K562 (cell line): Measurements from ENCODE around the gene BCKDHB. TPM values are rescaled to one million over a fixed set of nuclear protein-coding genes. Genes with fewer than 3 reads are reported as not detected.

Source experiments
- ATAC-seq: fragments of 200-7000 bp; cut with Tn5 transposase; 3 replicates; pipeline ENCODE4 v1.9.1; 2020; ENCODE audit warnings: moderate library complexity
- BruUV-seq: library from RNA; stranded (reverse); fragments of 400-500 nt; replicated peaks from 2 replicates; lab custom pipeline; 2021; lab: Mats Ljungman, UMichigan
- CTCF ChIA-PET: fragments of 300-600 bp; formaldehyde crosslinking; extraction: SDS; loops from one replicate; lab custom pipeline; 2021; ENCODE audit warnings: low intra/inter-chr PET ratio; lab: Yijun Ruan, JAX
- POLR2A ChIA-PET: fragments of 300-600, 350-650 bp; sonication (Branson Sonifier 250); formaldehyde crosslinking; extraction: SDS; loops from one replicate; lab custom pipeline; 2021; ENCODE audit warnings: antibody characterized with exemption, inconsistent platforms; lab: Yijun Ruan, JAX
- DNase-seq, 4 experiments: peaks; one replicate each; pipeline versions ENCODE4 v3.0.0 to v3.0.0-alpha.2; 2011 to 2018; ENCODE audit warnings: low spot score in 3 of 4, mixed read lengths in 3 of 4; ENCODE audit errors: extremely low read depth in 1 of 4
- FAIRE-seq: peaks from 2 replicates; lab custom pipeline; 2011; peaks lifted over from hg19 to GRCh38; lab: Jason Lieb, UNC
- H2AFZ ChIP-seq: 2 replicates; pipeline ENCODE4 v1.6.0; 2011; ENCODE audit warnings: low read depth, low read length, control low read depth, inconsistent platforms
- H3K27ac ChIP-seq: fragments of 200-600 bp; 3 replicates; pipeline ENCODE4 v1.8.0; 2011; ENCODE audit warnings: low read depth, mild to moderate bottlenecking, control low read depth, inconsistent platforms, low read length, moderate library complexity, mixed read lengths; ENCODE audit errors: extremely low read depth
- H3K27me3 ChIP-seq, 2 experiments: fragments of 300-600 bp in 1 of 2; 2 replicates in 1 of 2; 3 replicates in 1 of 2; pipeline versions ENCODE4 v1.6.0 to v1.8.0; 2011; ENCODE audit warnings: inconsistent platforms in 2 of 2, low read length in 2 of 2, mild to moderate bottlenecking in 1 of 2, mixed read lengths in 1 of 2, moderate library complexity in 1 of 2; ENCODE audit not compliant: control insufficient read depth in 2 of 2, insufficient read depth in 2 of 2
- H3K36me3 ChIP-seq: fragments of 300-600 bp; 3 replicates; pipeline ENCODE4 v1.8.0; 2011; ENCODE audit warnings: mild to moderate bottlenecking, low read length, inconsistent platforms; ENCODE audit not compliant: control insufficient read depth, insufficient read depth
- H3K4me1 ChIP-seq, 2 experiments: fragments of 200-600 bp in 1 of 2; replicated peaks in 1 of 2; 2 replicates in 1 of 2; 3 replicates in 1 of 2; pipeline versions ENCODE4 v1.5.1 to v1.8.0; 2011; ENCODE audit warnings: inconsistent platforms in 2 of 2, low read length in 2 of 2, mild to moderate bottlenecking in 1 of 2, mixed read lengths in 1 of 2, moderate library complexity in 1 of 2; ENCODE audit not compliant: control insufficient read depth in 2 of 2, insufficient read depth in 2 of 2
- H3K4me2 ChIP-seq: 2 replicates; pipeline ENCODE4 v1.6.1; 2011; ENCODE audit warnings: low read length, control low read depth, inconsistent platforms, mixed read lengths; ENCODE audit not compliant: insufficient read depth
- H3K4me3 ChIP-seq: fragments of 200-600 bp; sonication (generic), shearing (Covaris generic); 2 replicates; pipeline ENCODE4 v1.5.1; 2016; ENCODE audit warnings: control low read depth, inconsistent platforms
- H3K79me2 ChIP-seq: fragments of 200-600 bp; 3 replicates; pipeline ENCODE4 v1.8.0; 2011; ENCODE audit warnings: low read length, inconsistent platforms; ENCODE audit not compliant: control insufficient read depth, insufficient read depth
- H3K9ac ChIP-seq, 2 experiments: 2 replicates each; pipeline versions ENCODE4 v1.6.0 to v1.6.1; 2011; ENCODE audit warnings: low read depth in 2 of 2, low read length in 2 of 2, control low read depth in 1 of 2, inconsistent platforms in 1 of 2, mild to moderate bottlenecking in 1 of 2, mixed read lengths in 1 of 2; ENCODE audit not compliant: insufficient read depth in 1 of 2
- H3K9me1 ChIP-seq: one replicate; pipeline ENCODE4 v1.6.0; 2011; ENCODE audit warnings: inconsistent platforms, mild to moderate bottlenecking, low read length, moderate library complexity; ENCODE audit not compliant: control insufficient read depth, insufficient read depth
- H3K9me3 ChIP-seq: replicated peaks from 2 replicates; pipeline ENCODE4 v1.5.1; 2011; ENCODE audit warnings: low read depth, low read length, inconsistent platforms; ENCODE audit not compliant: control insufficient read depth, insufficient read depth
- H4K20me1 ChIP-seq: replicated peaks from 2 replicates; pipeline ENCODE4 v1.6.1; 2011; ENCODE audit warnings: low read length, inconsistent platforms, mixed read lengths; ENCODE audit not compliant: control insufficient read depth, insufficient read depth
- FOXK2 ChIP-seq, 2 experiments: fragments of 450-650 bp; IDR thresholded peaks in 1 of 2; conservative IDR thresholded peaks in 1 of 2; 2 replicates each; pipeline ENCODE4 v1.6.1; 2016; ENCODE audit warnings: low read depth in 2 of 2, mild to moderate bottlenecking in 1 of 2
- RAD51 ChIP-seq: fragments of 450-650 bp; IDR thresholded peaks from 2 replicates; pipeline ENCODE4 v1.7.1; 2016; ENCODE audit warnings: low read depth, mild to moderate bottlenecking, borderline replicate concordance
- TGIF2 ChIP-seq: sonication (generic); formaldehyde crosslinking; IDR thresholded peaks from 2 replicates; pipeline ENCODE4 v1.8.1; 2022; ENCODE audit warnings: mild to moderate bottlenecking, missing genetic modification reagents, moderate library complexity
- THAP12 ChIP-seq: fragments of 250-450 bp; sonication (Bioruptor Pico); IDR thresholded peaks from 2 replicates; pipeline ENCODE4 v1.9.0; 2021; ENCODE audit warnings: mild to moderate bottlenecking, inconsistent platforms
- ZC3H8 ChIP-seq: fragments of 450-650 bp; IDR thresholded peaks from 2 replicates; pipeline ENCODE4 v1.6.1; 2017
- WGBS: fragments of 100-300 bp; shearing (Covaris generic); methylation state at CpG from one replicate; pipeline ENCODE4 v1.1.6; 2016; ENCODE audit warnings: low coverage, mixed read lengths; ENCODE audit not compliant: insufficient coverage; ENCODE audit errors: missing lambda C conversion rate; 5-methylcytosine and 5-hydroxymethylcytosine counted together
- in situ Hi-C: fragments of 300-500 bp; cut with MboI; formaldehyde crosslinking; loops from 4 replicates; pipeline ENCODE4 v1.15.0; 2018; ENCODE audit warnings: inconsistent platforms, mixed read lengths
- intact Hi-C: fragments of 100-400 bp; cut with micrococcal nuclease; formaldehyde crosslinking; loops from 2 replicates; pipeline ENCODE4 v1.14.2; 2022
- polyA plus RNA-seq, 8 experiments: library from polyadenylated mRNA; depleted of rRNA in 4 of 8; stranded (reverse) in 5 of 8; unstranded in 3 of 8; fragments of >200 nt; fragmentation: Nextera tagmentation in 2 of 8; fragmentation: Illumina TruSeq in 1 of 8; extraction: Ambion mirVana in 2 of 8; extraction: Trizol in 1 of 8; gene quantifications; 2 replicates each; pipeline versions ENCODE4 v1.2.1 to v1.2.3, GENCODE V29; 2011 to 2014; ENCODE audit warnings: inconsistent platforms in 1 of 8, missing spikeins in 1 of 8
- total RNA-seq, 7 experiments: library from RNA; depleted of rRNA in 6 of 7; stranded (reverse); fragments of >200 nt in 6 of 7; fragmentation: Illumina TruSeq in 2 of 7; extraction: Trizol in 2 of 7; gene quantifications; 2 replicates each; pipeline versions ENCODE4 v1.2.1 to v1.2.3, GENCODE V29; 2011 to 2021; ENCODE audit warnings: low replicate concordance in 1 of 7

The BCKDHB gene
- total and polyA plus RNA-seq, 9 of the 15 experiments (the other 6 are each of a cell fraction or from before 2014, with no cell fraction given), result 4.1 to 23.7 (median 7.5) TPM

DNA sequence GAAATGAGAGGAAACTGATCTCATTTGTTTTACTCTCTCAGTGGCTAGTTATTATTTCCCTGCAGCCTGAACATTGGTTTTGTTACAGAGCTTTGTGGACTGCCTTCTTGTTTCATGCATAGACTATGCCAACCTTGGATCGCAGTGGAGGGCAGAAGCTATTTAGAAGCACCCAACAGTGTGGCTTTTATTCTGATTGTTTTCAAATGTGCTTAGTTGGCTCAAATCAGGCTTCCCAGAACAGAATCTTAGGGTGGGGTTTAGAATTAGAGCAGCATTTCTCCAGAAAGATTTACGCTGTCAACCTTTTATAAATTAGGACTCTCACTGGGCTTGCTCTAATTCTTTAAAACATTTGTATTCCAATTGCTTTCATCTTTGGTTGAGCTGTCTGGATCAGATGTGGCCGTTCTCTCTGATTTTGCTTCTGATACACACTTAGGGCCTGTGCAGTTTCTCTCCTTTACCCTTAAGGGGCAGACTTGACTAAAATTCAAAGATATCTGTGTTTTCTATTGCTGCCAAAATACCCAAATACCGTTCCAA lies 210.3 kb downstream of the BCKDHB start:
- Histone ChIP-seq H3K36me3 (no peaks in the 10 kb centered on the region), H3K4me2 (no peak overlapping the region), H3K27me3 (no peaks in the 10 kb centered on the region), H3K4me1 (no peaks in the 10 kb centered on the region), H2AFZ (no peak overlapping the region), H4K20me1 (no peaks in the 10 kb centered on the region), H3K9me3 (no peaks in the 10 kb centered on the region), H3K9ac (no peak overlapping the region), H3K27ac (no peak overlapping the region), H3K79me2 (no peaks in the 10 kb centered on the region), H3K9me1 (no peaks in the 10 kb centered on the region), H3K4me3 (no peak overlapping the region)
- WGBS, result 19% methylated on average over 4 of the region's 4 CpGs
- POLR2A ChIA-PET, result no interaction called here
- TF ChIP-seq RAD51 (no peak), THAP12 (CRISPR knock-in tag) (no peak), ZC3H8 (no peak), TGIF2 (CRISPR knock-in tag) (no peak), FOXK2 (conservative IDR thresholded peaks at IDR 0.05 in 1 of 2, IDR thresholded peaks at IDR 0.05 in 1 of 2; ENCODE audit: low read depth in 2 of 2) (no peak)
- DNase-seq (no peak), FAIRE-seq (no peak), ATAC-seq (no peak)
- intact Hi-C loops (no loop called here), in situ Hi-C loops (no loop called here)
- no TSS peak for BruUV-seq
- CTCF ChIA-PET, result no interaction called here
